GM19099 (cell line): ENCODE results near the gene IL16.

Experiments used
- POLR2A ChIP-seq: IDR thresholded peaks from 3 replicates; pipeline ENCODE4 v1.6.1; 2011; ENCODE audit warnings: low read depth; ENCODE audit not compliant: insufficient read length; ENCODE audit errors: extremely low read depth

Gene IL16

DNA sequence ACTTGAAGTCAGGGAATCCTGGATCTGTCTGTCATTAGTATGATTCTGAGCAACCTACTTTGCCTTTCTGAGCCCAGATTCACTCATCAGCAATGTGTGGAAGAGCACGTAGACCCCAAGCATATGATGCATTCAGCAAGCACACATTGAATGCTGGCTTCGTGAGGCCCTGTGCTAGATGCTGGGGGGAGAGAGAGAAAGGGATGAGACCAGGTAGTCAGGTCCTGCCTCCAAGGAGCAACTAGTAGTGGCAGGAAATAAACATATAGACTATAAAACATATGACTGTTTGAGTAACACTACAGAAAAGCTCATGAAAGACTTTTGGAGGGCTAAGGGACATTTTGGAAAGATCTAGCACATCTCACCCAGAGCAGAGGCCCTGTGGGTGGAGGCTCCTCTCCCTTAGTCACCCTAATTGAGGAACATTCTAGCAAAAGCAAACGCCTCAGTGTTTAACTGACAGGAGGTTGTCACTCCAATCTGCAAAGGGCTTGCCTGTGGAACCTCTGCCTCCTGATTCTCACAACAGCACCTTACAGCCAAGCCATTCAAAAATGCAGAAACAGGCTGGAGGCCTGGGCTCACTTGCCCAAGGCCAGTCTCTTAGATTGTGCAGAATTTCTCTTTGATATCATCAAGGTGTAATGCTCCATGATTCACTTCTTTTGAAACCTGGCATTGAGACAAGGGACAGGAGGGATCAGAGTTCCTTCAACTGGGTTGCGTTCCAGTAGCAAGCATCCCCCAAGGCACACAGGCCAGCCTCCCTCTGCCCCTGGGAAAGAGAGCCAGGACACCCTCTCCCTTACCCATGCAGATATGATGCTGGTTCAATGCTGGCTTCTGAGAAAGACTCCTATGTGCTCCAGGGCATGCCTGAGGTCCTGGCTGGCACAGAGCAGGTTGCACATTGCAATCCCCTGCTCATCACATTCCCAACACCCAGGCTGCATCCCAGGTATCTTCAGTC, 101.2 kb downstream of the IL16 start:
- TF ChIP-seq POLR2A: no peak

DNA sequence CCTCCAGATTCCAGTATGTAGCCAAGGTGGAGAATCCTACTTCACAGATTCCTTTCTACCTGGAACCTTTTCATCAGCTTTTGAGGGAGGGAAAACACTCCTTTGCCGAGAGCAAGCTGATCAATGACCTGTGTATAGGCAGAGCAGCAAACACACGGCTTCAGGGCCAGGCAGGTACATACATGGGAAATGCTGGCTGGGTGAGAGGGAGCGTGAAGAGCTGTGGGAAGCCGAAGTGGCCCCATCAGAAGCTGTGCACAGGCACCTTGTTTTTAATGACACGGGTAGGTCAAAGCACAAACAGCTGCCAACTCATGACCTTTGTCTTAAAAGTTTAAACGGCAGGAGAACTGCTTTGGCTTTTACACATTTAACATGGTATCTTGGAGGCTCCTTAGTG, 101.9 kb downstream of the IL16 start:
- TF ChIP-seq POLR2A: no peak

DNA sequence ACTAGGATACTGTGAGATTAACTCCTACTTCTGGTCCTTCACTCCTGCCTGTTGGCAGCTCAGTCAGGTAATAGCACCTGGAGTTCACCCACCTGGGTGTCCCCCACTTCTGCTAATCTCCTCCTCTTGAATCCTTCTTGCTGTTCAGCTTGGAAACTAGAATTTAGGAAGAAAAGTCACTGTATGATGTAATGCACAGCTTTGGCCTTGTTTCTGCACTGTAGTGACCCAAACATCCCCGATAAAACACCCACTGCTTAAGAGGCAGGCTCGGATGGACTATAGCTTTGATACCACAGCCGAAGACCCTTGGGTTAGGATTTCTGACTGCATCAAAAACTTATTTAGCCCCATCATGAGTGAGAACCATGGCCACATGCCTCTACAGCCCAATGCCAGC, 102.5 kb downstream of the IL16 start:
- no peak for TF ChIP-seq POLR2A

GRCh38 chr15:81299630-81300273, 103.1 kb downstream of the IL16 start:
- no peak for TF ChIP-seq POLR2A

- no peak for TF ChIP-seq POLR2A
These were observed 104.7 kb downstream of the IL16 start for GRCh38 chr15:81301385-81301784.

- peak; percentile 34 for TF ChIP-seq POLR2A
These were observed 105.2 kb downstream of the IL16 start for GRCh38 chr15:81301815-81302399.

DNA sequence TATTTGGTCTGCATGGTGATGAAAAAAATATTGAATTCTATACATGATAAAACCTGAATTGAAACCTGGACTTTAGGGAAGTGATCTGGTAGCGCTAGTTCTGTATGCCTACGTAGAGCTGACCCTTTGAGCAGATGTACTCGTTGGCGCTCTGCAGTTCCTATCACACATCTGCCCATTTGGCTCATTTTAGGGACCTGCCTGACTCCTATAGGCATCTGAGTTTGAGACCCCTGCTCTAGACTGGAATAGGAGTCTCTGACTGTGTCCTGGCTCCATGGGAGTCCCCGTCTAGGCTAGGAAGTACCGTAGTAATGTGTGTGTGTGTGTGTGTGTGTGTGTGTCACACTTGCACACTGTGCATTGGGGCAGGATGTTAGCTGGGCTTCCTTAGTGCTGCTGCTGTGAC, 106.0 kb downstream of the IL16 start:
- no peak for TF ChIP-seq POLR2A

GRCh38 chr15:81303244-81304225, 106.9 kb downstream of the IL16 start:
- TF ChIP-seq POLR2A: no peak

DNA sequence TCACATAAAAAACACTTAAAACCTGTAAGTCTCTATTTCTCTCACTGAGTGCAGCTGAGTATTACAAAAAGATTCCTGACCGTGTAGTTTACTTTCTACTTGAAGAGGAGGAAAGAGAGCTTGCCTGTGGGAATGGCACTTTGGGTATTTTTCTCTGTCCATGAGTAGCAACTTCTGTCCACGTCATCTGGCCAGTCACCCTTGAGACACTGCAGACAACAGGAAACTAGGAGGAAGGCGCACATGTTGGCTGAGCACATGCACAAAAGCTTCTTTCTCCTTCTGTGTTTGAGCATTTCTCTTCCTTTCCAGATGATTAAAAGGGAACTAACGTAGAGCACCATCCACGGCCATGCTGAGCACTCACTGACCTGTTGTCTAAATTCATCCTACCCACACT, 107.5 kb downstream of the IL16 start:
- TF ChIP-seq POLR2A: no peak

DNA sequence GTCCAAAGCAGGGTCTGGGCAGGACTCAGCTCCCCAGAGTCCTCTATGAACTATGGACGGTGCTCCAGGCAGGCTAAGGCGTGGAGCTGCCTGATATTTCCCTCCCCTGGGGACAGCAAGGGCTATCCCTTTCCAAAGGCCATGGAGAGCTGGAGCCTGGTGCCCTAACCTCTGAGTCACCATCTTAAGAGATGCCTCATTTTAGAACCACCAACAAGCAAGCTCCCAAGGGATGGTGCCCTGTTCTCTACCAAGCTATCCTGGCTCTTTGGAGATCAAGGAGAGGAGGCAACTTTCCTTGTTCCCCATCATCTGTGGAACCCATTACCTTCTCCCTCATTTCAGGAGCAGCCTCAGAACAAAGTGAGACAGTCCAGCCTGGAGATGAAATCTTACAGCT, 111.6 kb downstream of the IL16 start:
- no peak for TF ChIP-seq POLR2A

DNA sequence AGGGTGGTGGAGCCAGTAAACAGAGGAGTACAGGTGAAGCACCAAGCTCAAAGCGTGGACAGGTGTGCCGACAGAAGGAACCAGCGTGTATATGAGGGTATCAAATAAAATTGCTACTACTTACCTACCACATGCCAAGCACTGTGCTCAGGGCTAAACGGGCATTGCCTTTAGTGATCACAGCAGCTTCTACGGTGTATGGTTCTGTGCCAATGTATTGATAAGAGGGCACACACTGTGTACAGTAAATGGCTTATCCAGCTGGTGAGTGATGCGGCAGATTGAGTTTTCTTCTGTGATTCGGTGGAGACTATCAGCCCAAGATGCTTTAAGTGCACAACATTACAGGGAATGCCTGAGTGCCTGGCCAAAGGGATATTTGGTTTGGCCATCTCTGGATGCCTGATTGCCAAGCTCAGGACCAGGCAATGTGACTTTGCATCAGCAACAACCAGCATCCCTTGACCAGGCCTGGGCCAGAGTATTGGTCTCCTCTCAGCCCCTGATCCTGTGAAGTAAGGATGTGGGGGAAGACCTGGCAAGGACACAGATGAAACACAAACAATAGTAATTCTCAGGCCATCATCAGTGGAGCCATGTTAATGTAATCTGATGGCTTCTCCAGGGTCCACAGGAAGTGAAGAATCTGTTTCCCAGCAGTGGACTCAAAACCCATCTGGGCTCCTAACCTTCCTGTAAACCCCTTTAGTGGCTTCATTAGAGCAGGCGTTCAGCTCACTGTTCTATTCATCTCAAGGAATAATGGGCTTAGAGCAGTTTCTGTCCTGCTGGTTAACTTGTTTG, 113.2 kb downstream of the IL16 start:
- no peak for TF ChIP-seq POLR2A

DNA sequence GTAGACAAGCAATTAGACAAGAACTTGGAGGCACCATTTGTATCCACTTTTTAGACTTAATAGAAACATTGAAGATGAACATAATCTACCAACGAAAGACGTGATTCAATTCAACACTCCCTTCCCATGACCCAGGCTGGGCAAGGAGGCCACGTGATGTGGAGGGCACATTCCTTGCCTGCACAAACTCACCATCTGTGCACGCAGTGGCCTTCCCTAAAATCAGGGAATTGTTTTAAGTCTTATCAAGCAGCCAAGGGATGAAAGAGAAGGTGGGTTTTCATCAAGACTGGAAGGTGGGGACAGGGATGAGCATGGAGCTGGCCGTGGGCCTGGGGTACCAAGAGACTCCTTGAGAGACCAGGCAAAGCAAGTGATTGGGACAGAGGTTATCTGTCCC, 113.8 kb downstream of the IL16 start:
- no peak for TF ChIP-seq POLR2A

DNA sequence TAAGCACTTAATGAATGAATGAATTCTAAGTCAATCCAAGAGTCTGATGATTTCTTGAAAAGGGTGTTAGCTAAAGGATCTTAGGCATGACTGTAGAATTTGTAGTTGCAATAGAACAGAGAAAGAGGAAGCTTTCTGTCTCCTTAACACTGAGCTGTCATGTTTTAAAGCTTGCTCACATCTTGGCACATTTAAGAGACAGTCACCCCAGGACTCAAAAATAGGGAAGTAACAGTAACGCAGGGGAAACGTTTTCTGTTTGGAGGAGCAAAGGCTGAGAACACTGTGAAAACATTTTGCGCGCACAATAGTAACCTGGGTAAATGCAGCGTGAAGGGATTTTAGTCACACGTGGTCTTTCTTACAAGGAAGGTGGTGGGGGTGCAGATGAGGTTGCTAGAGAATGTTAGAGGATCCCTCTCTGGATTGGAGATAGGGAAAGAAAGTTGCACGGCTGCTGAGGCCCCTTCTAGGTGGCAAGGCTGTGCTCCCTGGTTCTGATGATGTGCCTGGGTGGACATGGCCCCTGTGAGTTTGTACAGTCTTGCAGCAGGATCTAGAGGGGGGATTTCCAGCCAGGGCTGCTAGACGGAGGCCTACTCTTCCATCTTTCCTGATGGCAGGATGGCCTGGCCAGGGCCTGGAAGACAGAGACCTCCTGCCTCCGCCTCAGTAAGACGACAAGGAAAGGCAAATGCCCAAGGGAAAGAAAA, 115.2 kb downstream of the IL16 start:
- no peak for TF ChIP-seq POLR2A
